Cardiac muscle cell (in vitro differentiated cells and primary cell): ENCODE results near the gene SMC3. TPM values are rescaled to one million over a fixed set of nuclear protein-coding genes. Genes with fewer than 3 reads are reported as not detected.
"Not testable (repeated sequence)": the region's sequence is repeated elsewhere in the genome, so short reads cannot be mapped to it uniquely, and the experiment has no call there.

Experiments
- DNase-seq, 2 donors: peaks; one replicate each; pipeline versions ENCODE4 v3.0.0 to v3.0.0-alpha.2; 2010 to 2017; ENCODE audit warnings: low read depth in 1 of 2, low spot score in 1 of 2
- H3K27ac ChIP-seq: fragments of 200-600 bp; sonication (generic); 2 replicates; pipeline ENCODE4 v1.5.1; 2016
- H3K27me3 ChIP-seq: fragments of 200-600 bp; sonication (generic); 2 replicates; pipeline ENCODE4 v1.6.0; 2016; ENCODE audit warnings: control low read depth
- H3K36me3 ChIP-seq: fragments of 200-600 bp; sonication (generic); 2 replicates; pipeline ENCODE4 v1.5.1; 2016; ENCODE audit warnings: control low read depth
- H3K4me1 ChIP-seq: fragments of 200-600 bp; sonication (generic); 2 replicates; pipeline ENCODE4 v1.8.1; 2017; ENCODE audit warnings: low read depth, mild to moderate bottlenecking, mixed run types
- H3K4me3 ChIP-seq: fragments of 200-600 bp; sonication (generic); 2 replicates; pipeline ENCODE4 v1.5.1; 2016; ENCODE audit warnings: mild to moderate bottlenecking
- H3K9me3 ChIP-seq: fragments of 200-600 bp; sonication (generic); 2 replicates; pipeline ENCODE4 v1.5.1; 2017; ENCODE audit warnings: low read depth, mild to moderate bottlenecking, control low read depth
- CTCF ChIP-seq: IDR thresholded peaks from 2 replicates; pipeline ENCODE4 v1.5.1; 2012; ENCODE audit warnings: low read depth, mild to moderate bottlenecking, low read length
- polyA plus RNA-seq: library from polyadenylated mRNA; unstranded; fragments of >200 nt; fragmentation: Nextera tagmentation; extraction: Ambion mirVana; gene quantifications from 2 replicates; pipeline ENCODE4 v1.2.1, GENCODE V29; 2016
- total RNA-seq: library from RNA; depleted of rRNA; stranded (reverse); fragments of >200 nt; gene quantifications from 2 replicates; pipeline ENCODE4 v1.2.3, GENCODE V29; 2016

SMC3 gene
- total and polyA plus RNA-seq, 2 experiments from 2014 or later = 40.7 to 81.5 TPM

- no peaks in the 10 kb centered on the region for H3K9me3 ChIP-seq
- no peaks in the 10 kb centered on the region for H3K36me3 ChIP-seq
- TF ChIP-seq CTCF = no peak
- no peaks in the 10 kb centered on the region for H3K4me1 ChIP-seq
- H3K27ac ChIP-seq = no peak overlapping the region
- peak; percentile 58 to 79 for DNase-seq
- peak overlapping the region; percentile 15 for H3K4me3 ChIP-seq
- no peaks in the 10 kb centered on the region for H3K27me3 ChIP-seq
Observed at GRCh38 chr10:110530131-110530831, 37.2 kb upstream of the SMC3 start.

- no peak overlapping the region for H3K4me3 ChIP-seq
- no peak for DNase-seq
- TF ChIP-seq CTCF = no peak
- no peak overlapping the region for H3K27ac ChIP-seq
- no peaks in the 10 kb centered on the region for H3K4me1 ChIP-seq
- H3K36me3 ChIP-seq = no peaks in the 10 kb centered on the region
- no peaks in the 10 kb centered on the region for H3K27me3 ChIP-seq
- H3K9me3 ChIP-seq = no peaks in the 10 kb centered on the region
Observed at GRCh38 chr10:110531687-110532086, 35.8 kb upstream of the SMC3 start.

- H3K4me1 ChIP-seq, H3K4me3 ChIP-seq, DNase-seq, H3K9me3 ChIP-seq, H3K36me3 ChIP-seq, H3K27me3 ChIP-seq, H3K27ac ChIP-seq: not testable (repeated sequence)
Observed at GRCh38 chr10:110532628-110533027, 34.9 kb upstream of the SMC3 start.

- Histone ChIP-seq H3K27ac (no peak overlapping the region), H3K9me3 (no peaks in the 10 kb centered on the region), H3K36me3 (no peaks in the 10 kb centered on the region), H3K27me3 (no peaks in the 10 kb centered on the region), H3K4me3 (no peak overlapping the region), H3K4me1 (no peaks in the 10 kb centered on the region)
- no peak for TF ChIP-seq CTCF
- peak in 1 of 2 donors; percentile 41 for DNase-seq
Observed at GRCh38 chr10:110533149-110533548, 34.3 kb upstream of the SMC3 start.

GRCh38 chr10:110534571-110534970 is 32.9 kb upstream of the SMC3 start:
- H3K27me3 ChIP-seq = no peaks in the 10 kb centered on the region
- no peak for TF ChIP-seq CTCF
- H3K4me3 ChIP-seq = no peak overlapping the region
- no peak for DNase-seq
- H3K4me1 ChIP-seq = no peaks in the 10 kb centered on the region
- no peaks in the 10 kb centered on the region for H3K36me3 ChIP-seq
- H3K27ac ChIP-seq = no peak overlapping the region
- H3K9me3 ChIP-seq = no peaks in the 10 kb centered on the region

- peak in 1 of 2 donors; percentile 57 for DNase-seq
- H3K27ac ChIP-seq = no peak overlapping the region
Observed at GRCh38 chr10:110535958-110536891, 31.3 kb upstream of the SMC3 start.

More at GRCh38 chr10:110535958-110536891, 31.3 kb upstream of the SMC3 start:
- Histone ChIP-seq H3K27me3 (no peaks in the 10 kb centered on the region), H3K4me3 (no peak overlapping the region), H3K9me3 (no peaks in the 10 kb centered on the region), H3K4me1 (no peaks in the 10 kb centered on the region), H3K36me3 (no peaks in the 10 kb centered on the region)
- peak; percentile 34 for TF ChIP-seq CTCF
